IMR-90 (cell line): ENCODE measurements around the gene TMEM38B. TPM values are rescaled to one million over a fixed set of nuclear protein-coding genes. Genes with fewer than 3 reads are reported as not detected.

Source experiments
- ATAC-seq: fragments of 200-7000 bp; cut with Tn5 transposase; 2 replicates; pipeline ENCODE4 v1.9.1; 2020; ENCODE audit warnings: low read depth, mild to moderate bottlenecking, moderate library complexity
- BruUV-seq: library from RNA; stranded (reverse); fragments of 400-500 nt; replicated peaks from 2 replicates; lab custom pipeline; 2021; lab: Mats Ljungman, UMichigan
- CTCF ChIA-PET: fragments of 300-600 bp; formaldehyde crosslinking; extraction: SDS; loops from one replicate; lab custom pipeline; 2021; ENCODE audit warnings: antibody characterized with exemption; lab: Yijun Ruan, JAX
- POLR2A ChIA-PET: fragments of 300-600 bp; sonication (Branson Sonifier 250); formaldehyde crosslinking; loops from one replicate; lab custom pipeline; 2022; ENCODE audit warnings: antibody characterized with exemption; ENCODE audit not compliant: unreplicated experiment; lab: Charles Lee
- DNase-seq: peaks from one replicate; pipeline ENCODE4 v3.0.0; 2013
- H2AFZ ChIP-seq: replicated peaks from 2 replicates; pipeline ENCODE3; 2013; ENCODE audit warnings: low read length, mild to moderate bottlenecking; ENCODE audit not compliant: poor library complexity
- H2AK5ac ChIP-seq: 2 replicates; pipeline ENCODE4 v1.6.1; 2013; ENCODE audit warnings: low read depth, low read length, inconsistent platforms
- H2AK9ac ChIP-seq: replicated peaks from 2 replicates; pipeline ENCODE3; 2013; ENCODE audit warnings: mild to moderate bottlenecking, low read depth, low read length, moderate library complexity; ENCODE audit not compliant: poor library complexity
- H2BK120ac ChIP-seq: 2 replicates; pipeline ENCODE4 v1.6.1; 2013; ENCODE audit warnings: low read depth, low read length, inconsistent platforms
- H2BK15ac ChIP-seq: 3 replicates; pipeline ENCODE4 v1.6.1; 2013; ENCODE audit warnings: low read depth, low read length, inconsistent platforms
- H2BK20ac ChIP-seq: 2 replicates; pipeline ENCODE4 v1.6.1; 2013; ENCODE audit warnings: low read depth, mild to moderate bottlenecking, inconsistent platforms, low read length, moderate library complexity
- H2BK5ac ChIP-seq: 2 replicates; pipeline ENCODE4 v1.6.1; 2013; ENCODE audit warnings: mild to moderate bottlenecking, low read depth, low read length, inconsistent platforms; ENCODE audit not compliant: poor library complexity, severe bottlenecking
- H3K14ac ChIP-seq: replicated peaks from 2 replicates; pipeline ENCODE4 v1.6.1; 2013; ENCODE audit warnings: low read depth, low read length, inconsistent platforms
- H3K18ac ChIP-seq: 2 replicates; pipeline ENCODE4 v1.6.1; 2013; ENCODE audit warnings: low read depth, low read length, control low read depth
- H3K23ac ChIP-seq: 2 replicates; pipeline ENCODE4 v1.6.1; 2013; ENCODE audit warnings: low read depth, low read length, inconsistent platforms
- H3K27ac ChIP-seq: 2 replicates; pipeline ENCODE4 v1.5.1; 2013; ENCODE audit warnings: mild to moderate bottlenecking, control low read depth, low read length; ENCODE audit not compliant: insufficient read depth
- H3K27me3 ChIP-seq: 2 replicates; pipeline ENCODE4 v1.6.1; 2013; ENCODE audit warnings: low read length; ENCODE audit not compliant: control insufficient read depth, insufficient read depth
- H3K36me3 ChIP-seq: 2 replicates; pipeline ENCODE4 v1.6.1; 2013; ENCODE audit warnings: low read length, mixed read lengths; ENCODE audit not compliant: control insufficient read depth, insufficient read depth
- H3K4ac ChIP-seq: 2 replicates; pipeline ENCODE4 v1.6.1; 2013; ENCODE audit warnings: low read depth, low read length, inconsistent platforms
- H3K4me1 ChIP-seq: 2 replicates; pipeline ENCODE4 v1.6.1; 2013; ENCODE audit warnings: low read length, mixed read lengths; ENCODE audit not compliant: control insufficient read depth, insufficient read depth
- H3K4me2 ChIP-seq: 2 replicates; pipeline ENCODE4 v1.6.1; 2013; ENCODE audit warnings: low read depth, mild to moderate bottlenecking, control low read depth, low read length, moderate library complexity
- H3K4me3 ChIP-seq: 2 replicates; pipeline ENCODE4 v1.5.1; 2013; ENCODE audit warnings: low read depth, mild to moderate bottlenecking, control low read depth, low read length, moderate library complexity; ENCODE audit not compliant: insufficient read depth
- H3K56ac ChIP-seq: 2 replicates; pipeline ENCODE4 v1.6.1; 2013; ENCODE audit warnings: low read length, inconsistent platforms; ENCODE audit not compliant: insufficient read depth; ENCODE audit errors: extremely low read depth
- H3K79me1 ChIP-seq, 2 experiments: 2 replicates each; pipeline ENCODE4 v1.6.1; 2013; ENCODE audit warnings: low read length in 2 of 2, inconsistent platforms in 1 of 2, low read depth in 1 of 2
- H3K9ac ChIP-seq: 2 replicates; pipeline ENCODE4 v1.6.1; 2013; ENCODE audit warnings: low read depth, low read length, control low read depth
- H3K9me1 ChIP-seq: 2 replicates; pipeline ENCODE4 v1.6.1; 2013; ENCODE audit warnings: low read length, inconsistent platforms; ENCODE audit not compliant: insufficient read depth
- H3K9me3 ChIP-seq: 2 replicates; pipeline ENCODE4 v1.6.1; 2013; ENCODE audit warnings: low read length; ENCODE audit not compliant: control insufficient read depth, insufficient read depth
- H4K20me1 ChIP-seq: 2 replicates; pipeline ENCODE4 v1.6.1; 2013; ENCODE audit warnings: low read length, inconsistent platforms; ENCODE audit not compliant: insufficient read depth
- H4K5ac ChIP-seq: 2 replicates; pipeline ENCODE4 v1.6.1; 2013; ENCODE audit warnings: mild to moderate bottlenecking, low read depth, low read length, control low read depth
- H4K8ac ChIP-seq, 2 experiments: 2 replicates each; pipeline ENCODE4 v1.6.1; 2013; ENCODE audit warnings: low read depth in 2 of 2, low read length in 2 of 2, control low read depth in 1 of 2, inconsistent platforms in 1 of 2
- H4K91ac ChIP-seq: 2 replicates; pipeline ENCODE4 v1.6.1; 2013; ENCODE audit warnings: low read depth, low read length, inconsistent platforms; ENCODE audit not compliant: insufficient read depth
- CHD1 ChIP-seq: IDR thresholded peaks from 2 replicates; pipeline ENCODE4 v1.6.1; 2012; ENCODE audit warnings: low read depth, low read length, improper control_type of control experiment
- FOS ChIP-seq: fragments of 150-350 bp; IDR thresholded peaks from 2 replicates; pipeline ENCODE4 v1.6.1; 2016; ENCODE audit warnings: low read depth, low read length
- MAFK ChIP-seq: IDR thresholded peaks from 2 replicates; pipeline ENCODE4 v1.6.1; 2012; ENCODE audit warnings: low read depth, low read length, improper control_type of control experiment
- MAZ ChIP-seq: IDR thresholded peaks from 2 replicates; pipeline ENCODE4 v1.6.1; 2012; ENCODE audit warnings: low read depth, mild to moderate bottlenecking, low read length, improper control_type of control experiment, moderate library complexity, borderline replicate concordance
- MXI1 ChIP-seq: IDR thresholded peaks from 2 replicates; pipeline ENCODE4 v1.6.1; 2012; ENCODE audit warnings: low read depth, mild to moderate bottlenecking, low read length, moderate library complexity, borderline replicate concordance
- NFE2L2 ChIP-seq: fragments of 150-350 bp; IDR thresholded peaks from 2 replicates; pipeline ENCODE4 v1.6.1; 2016; ENCODE audit warnings: low read depth, mild to moderate bottlenecking, low read length
- RCOR1 ChIP-seq: IDR thresholded peaks from 2 replicates; pipeline ENCODE4 v1.6.1; 2012; ENCODE audit warnings: mild to moderate bottlenecking, low read length, improper control_type of control experiment; ENCODE audit not compliant: insufficient replicate concordance
- RFX5 ChIP-seq: IDR thresholded peaks from 2 replicates; pipeline ENCODE4 v1.8.0; 2012; ENCODE audit warnings: low read depth, mild to moderate bottlenecking, low read length, moderate library complexity
- SMC3 ChIP-seq: fragments of 150-350 bp; IDR thresholded peaks from 2 replicates; pipeline ENCODE4 v1.6.1; 2016; ENCODE audit warnings: low read depth, mild to moderate bottlenecking, antibody characterized with exemption, low read length, moderate library complexity
- WGBS, 2 experiments: methylation state at CpG; one replicate each; pipeline versions ENCODE4 v1.1.5 to v1.1.7; 2013; ENCODE audit warnings: missing lambda C conversion rate in 2 of 2; ENCODE audit not compliant: insufficient read length in 1 of 2; ENCODE audit errors: extremely low coverage in 2 of 2; 5-methylcytosine and 5-hydroxymethylcytosine counted together
- dilution Hi-C: fragments of 300-500 bp; cut with HindIII; formaldehyde crosslinking; loops from one replicate; pipeline ENCODE4 v1.14.3; 2018; ENCODE audit warnings: low sequenced_read_pairs; ENCODE audit not compliant: unreplicated experiment
- in situ Hi-C: fragments of 300-500 bp; cut with MboI; formaldehyde crosslinking; loops from 3 replicates; pipeline ENCODE4 v1.14.3; 2019; ENCODE audit warnings: low sequenced_read_pairs, inconsistent platforms, mixed read lengths
- intact Hi-C: fragments of 100-400 bp; cut with micrococcal nuclease; formaldehyde crosslinking; loops from 2 replicates; pipeline ENCODE4 v1.10.0; 2022
- polyA plus RNA-seq, 3 experiments: library from polyadenylated mRNA; depleted of rRNA; stranded (reverse); fragments of >200 nt; gene quantifications; 2 replicates each; pipeline ENCODE4 v1.2.3, GENCODE V29; 2012; ENCODE audit warnings: low replicate concordance in 1 of 3
- total RNA-seq: library from RNA; depleted of rRNA; stranded (reverse); fragments of >200 nt; gene quantifications from 2 replicates; pipeline ENCODE4 v1.2.3, GENCODE V29; 2012

The TMEM38B gene
- total and polyA plus RNA-seq, 2 of the 4 experiments (the other 2 are of a cell fraction) = 3.3 to 11.5 TPM

DNA sequence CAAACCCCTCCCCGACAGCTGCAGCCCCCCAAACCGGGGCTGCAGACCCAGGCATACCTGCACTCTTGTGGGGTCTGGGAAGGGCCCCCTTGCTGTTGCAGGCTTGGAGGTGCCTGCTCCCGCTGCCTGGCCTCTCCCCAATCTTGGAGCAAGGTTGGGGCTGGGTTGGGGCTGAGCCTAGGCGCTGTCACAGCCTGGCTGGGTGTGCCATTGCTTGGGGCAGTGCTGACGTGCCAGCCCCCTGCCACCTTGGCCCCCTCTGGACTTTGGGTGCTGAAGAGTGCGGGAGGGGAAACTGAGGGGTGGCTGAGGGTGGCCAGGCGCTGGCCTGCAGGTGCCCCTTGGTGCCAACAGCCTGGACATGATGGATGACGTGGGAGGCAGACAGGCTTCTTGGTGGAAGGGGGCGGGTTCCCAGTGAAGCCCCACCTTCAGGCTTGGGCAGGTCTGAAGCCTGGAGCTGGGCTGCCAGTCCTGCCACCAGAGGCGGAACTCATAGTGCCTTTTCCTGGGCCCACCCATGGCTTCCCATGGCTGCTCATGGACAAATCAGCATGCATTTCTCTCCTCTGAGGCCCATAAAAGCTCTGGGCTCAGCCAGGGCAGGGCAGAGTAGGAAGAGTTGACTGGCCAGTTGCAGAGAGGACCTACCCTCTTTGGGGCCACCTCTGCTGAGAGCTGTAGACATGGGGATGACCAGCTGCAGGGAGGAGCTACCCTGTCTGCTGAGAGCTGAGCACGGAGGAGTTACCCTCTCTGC lies 19.1 kb downstream of the TMEM38B start:
- Histone ChIP-seq H3K4ac (no peak overlapping the region), H4K91ac (no peak overlapping the region), H2BK5ac (no peak overlapping the region), H3K4me3 (no peak overlapping the region), H3K4me2 (no peak overlapping the region), H2AK9ac (no peak overlapping the region), H2BK120ac (no peak overlapping the region), H3K56ac (no peak overlapping the region), H3K18ac (no peak overlapping the region), H3K4me1 (no peaks in the 10 kb centered on the region), H3K79me1 (no peaks in the 10 kb centered on the region), H4K20me1 (no peaks in the 10 kb centered on the region), H4K8ac (no peak overlapping the region), H3K27me3 (no peaks in the 10 kb centered on the region), H2AK5ac (no peak overlapping the region), H2BK20ac (no peak overlapping the region), H3K9me3 (no peaks in the 10 kb centered on the region), H4K5ac (no peak overlapping the region), H3K36me3 (no peaks in the 10 kb centered on the region), H3K9me1 (0 out of 2 replicates have a peak, but pooled peaks cover 3% of the 10 kb centered on the region), H3K27ac (no peak overlapping the region), H3K23ac (no peak overlapping the region), H2BK15ac (no peak overlapping the region), H3K14ac (no peak overlapping the region), H3K9ac (no peak overlapping the region), H2AFZ (no peak overlapping the region)
- no TSS peak for BruUV-seq
- dilution Hi-C loops = no loop called here
- ChIA-PET CTCF (no interaction called here), POLR2A (no interaction called here)
- DNase-seq = no peak
- in situ Hi-C loops = no loop called here
- WGBS, 2 experiments = 93% methylated on average over 5 of the region's 11 CpGs; no CpG with 5 or more reads in 1 of the 2 experiments
- intact Hi-C loops = no loop called here
- no peak for ATAC-seq
- TF ChIP-seq MAZ (no peak), SMC3 (no peak), MXI1 (no peak), MAFK (no peak), NFE2L2 (no peak), CHD1 (no peak), RFX5 (no peak), FOS (no peak), RCOR1 (no peak)
